DMS114 treated with DMSO at 0.1 percent for 48 hours (cell line): ENCODE measurements around the gene SHTN1.

Experiments
- DNase-seq: peaks from one replicate; lab custom pipeline; 2025; ENCODE audit not compliant: unreplicated experiment; lab: John Stamatoyannopoulos, UW

SHTN1 gene

DNA sequence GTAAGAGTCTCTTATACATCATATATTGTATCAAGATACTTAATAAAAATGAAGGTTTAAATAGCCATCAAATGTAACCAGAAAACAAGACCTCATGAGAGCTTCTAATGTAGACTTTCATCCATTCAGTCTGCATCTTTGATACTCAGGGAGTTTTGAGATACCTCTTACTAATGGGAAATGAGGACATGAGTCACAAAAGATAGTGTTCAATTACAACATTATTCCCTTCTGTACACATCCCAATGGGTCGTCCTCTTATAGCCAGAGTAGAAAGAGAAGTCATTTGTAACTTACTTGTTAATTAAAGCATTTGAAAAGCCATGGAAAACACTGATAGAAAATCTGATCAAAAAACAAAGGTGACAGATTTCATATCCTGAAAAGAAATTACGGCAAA is 19.4 kb downstream of the SHTN1 start:
- no peak for DNase-seq

DNA sequence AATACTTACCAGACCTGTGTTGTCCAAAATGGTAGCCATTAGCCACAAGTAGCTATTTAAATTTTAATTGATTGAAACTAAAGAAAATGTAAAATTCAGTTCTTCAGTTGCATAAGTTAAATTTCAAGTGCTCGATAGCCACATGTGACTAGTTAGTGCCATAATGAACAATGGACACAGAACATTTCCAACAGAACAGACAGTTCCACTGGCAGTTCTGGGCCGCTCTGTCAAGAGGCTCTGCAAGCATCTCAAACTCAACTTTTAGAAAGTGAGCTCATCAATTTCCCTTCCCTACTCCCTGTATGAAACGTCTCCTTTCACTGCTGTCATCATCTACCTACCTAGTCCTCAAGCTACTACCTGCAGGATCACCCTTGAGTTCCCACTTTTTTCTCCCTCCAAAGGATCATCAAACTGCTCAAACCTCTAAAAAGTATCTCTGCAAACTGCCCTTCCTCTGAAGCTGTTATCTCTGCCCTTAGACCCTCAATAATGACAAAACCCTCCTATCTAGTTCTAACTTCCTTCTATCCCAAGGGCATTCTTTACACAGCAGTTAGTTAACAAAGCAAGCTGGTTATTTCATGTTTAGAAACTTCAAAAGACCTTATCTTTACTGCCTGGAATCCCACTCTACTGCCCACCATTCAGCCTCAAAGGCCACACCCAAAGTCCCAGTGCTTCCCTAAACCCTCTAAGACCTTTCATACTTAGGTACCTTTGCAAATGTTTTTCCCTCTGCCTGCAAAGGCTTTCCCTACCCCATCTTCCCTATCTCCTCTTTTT is 20.6 kb downstream of the SHTN1 start:
- no peak for DNase-seq

DNA sequence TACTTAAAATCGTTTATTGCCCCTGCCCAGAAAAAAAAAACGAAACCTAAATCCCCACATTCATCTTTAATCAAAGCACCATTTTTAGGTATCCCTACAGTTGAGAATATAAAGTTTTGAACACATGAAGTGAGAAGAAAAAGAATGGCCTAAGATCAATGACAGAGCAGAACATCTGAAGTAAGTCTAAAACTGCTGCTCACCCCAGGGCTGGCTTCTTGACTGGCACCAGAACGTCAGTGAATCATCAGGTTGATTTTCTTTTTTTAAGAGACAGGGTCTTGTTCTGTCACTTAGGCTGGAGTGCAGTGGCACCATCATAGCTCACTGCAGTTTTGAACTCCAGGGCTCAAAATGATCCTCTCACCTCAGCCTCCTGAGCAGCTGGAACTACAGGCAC is 24.9 kb downstream of the SHTN1 start:
- no peak for DNase-seq

DNA sequence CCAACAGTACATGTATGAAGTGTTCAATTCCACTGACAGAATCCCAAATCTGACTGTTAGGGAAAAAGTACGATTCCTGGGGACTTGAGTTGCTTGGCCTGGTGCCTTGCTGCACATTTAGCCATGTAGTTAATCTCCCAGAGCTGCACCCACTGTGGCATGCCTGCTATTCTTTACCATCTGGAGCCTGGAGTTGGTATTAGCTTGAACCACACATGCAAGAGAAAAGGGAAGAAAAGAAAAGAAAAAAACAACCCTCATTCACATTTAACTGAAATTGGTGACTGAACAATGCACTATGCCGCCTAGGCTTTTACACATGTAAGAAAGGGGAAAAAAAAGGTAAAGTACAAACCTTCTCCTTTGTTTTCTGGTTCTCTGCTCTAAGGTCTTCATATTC is 26.1 kb downstream of the SHTN1 start:
- DNase-seq, result no peak

DNA sequence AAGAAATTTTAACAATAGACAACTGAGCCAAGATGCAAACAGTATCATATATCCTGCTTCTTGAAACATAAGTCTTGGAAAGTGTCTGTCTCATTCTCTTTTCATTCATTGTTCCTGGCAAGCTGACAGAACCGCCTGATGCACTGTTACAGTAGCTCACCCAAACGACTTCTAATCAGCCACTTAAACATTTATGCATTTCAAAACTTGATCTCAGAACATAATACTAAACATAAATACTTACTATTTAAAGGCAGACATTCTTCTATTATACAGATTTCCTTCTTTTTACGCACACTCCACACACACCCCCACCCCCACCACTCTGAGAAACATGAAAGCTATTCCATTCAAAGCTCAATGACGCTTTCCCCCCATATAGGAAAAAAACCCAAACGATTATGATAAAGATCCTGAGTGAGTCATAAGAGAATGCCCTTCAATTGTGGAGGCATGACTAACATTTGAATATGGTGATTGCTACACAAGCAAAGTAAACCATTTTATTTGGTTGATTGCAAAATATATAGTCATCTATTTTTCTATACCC is 30.5 kb downstream of the SHTN1 start:
- no peak for DNase-seq

DNA sequence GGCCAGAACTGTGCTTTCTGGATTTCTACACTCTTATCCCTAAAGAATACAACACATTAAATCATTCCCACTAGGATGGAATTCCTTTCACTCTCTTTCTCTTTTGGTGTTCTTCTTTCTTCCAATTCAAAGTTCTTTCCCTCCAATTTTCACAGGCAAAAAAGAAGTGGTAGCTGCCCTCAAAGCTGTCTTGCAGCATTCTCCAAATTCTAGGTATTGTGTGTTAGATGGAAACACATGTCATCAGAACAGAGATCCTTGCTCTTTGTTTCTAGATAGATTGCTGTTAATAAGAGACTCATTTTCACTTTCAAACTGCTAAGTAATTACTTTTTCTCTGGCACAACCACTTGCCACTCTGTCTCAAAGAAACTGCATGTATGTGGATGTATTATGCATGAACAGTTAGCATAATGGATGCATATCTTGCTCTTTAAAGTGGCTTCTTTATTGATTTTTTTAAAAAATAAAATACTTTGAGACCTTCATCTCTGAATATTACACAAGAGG is 31.0 kb downstream of the SHTN1 start:
- no peak for DNase-seq

DNA sequence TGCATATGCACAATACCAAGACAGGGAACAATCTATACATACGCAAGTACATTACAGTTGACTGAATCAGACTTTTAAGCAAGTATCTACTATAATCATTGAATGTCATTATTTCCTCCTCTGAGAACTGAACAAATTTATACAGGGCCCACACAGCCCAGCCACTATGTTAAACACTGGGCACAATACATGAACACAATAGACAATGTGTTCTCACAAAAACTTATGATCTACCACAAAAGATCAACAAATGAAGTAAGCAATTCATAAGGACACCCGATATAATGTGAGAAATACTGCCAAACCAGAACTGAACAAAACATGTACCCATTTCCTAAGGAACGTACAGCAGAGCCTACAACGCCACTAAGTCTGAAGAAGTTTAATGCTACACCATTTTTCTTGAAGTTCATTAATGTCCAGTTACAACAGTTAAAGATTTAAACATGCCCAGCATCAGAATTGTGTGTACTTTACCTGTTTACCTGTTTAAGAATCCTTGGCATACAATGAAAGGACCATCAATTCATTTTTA is 31.5 kb downstream of the SHTN1 start:
- DNase-seq, result no peak

DNA sequence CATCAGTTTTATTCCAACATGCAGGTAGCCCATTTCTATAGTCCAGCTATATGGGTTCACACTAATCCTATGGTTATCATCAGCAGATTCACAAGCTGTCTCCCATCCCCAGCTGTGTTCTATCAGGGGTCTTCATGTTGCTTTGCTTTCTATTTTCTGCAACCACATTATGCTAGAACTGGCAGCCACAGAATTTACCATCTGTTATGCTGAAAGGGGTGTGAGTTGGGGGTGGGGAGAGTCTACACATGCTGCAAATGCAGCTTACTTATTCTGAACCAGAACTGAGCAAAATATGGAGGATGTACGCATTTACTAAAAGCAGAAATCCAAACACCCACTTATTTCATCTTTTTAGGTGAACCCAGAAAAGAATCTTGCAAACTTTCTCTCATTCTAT is 32.9 kb downstream of the SHTN1 start:
- no peak for DNase-seq

DNA sequence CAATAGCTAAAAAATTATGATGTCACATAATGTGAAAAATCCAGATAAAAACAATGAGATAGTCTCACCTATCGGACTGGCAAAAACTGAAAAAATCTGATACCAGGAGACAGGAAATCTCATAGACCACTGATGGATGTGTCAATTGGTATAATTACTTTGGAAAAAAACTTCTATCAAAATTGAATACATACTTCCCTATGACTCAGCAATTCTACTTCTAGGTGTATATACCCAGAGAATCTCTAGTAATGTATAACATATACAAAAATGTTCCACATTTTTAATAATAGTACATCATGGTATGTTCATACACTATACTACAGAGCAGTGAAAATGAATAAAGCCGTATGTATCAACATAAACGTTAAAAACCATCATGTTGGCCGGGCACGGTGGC is 34.9 kb downstream of the SHTN1 start:
- no peak for DNase-seq

DNA sequence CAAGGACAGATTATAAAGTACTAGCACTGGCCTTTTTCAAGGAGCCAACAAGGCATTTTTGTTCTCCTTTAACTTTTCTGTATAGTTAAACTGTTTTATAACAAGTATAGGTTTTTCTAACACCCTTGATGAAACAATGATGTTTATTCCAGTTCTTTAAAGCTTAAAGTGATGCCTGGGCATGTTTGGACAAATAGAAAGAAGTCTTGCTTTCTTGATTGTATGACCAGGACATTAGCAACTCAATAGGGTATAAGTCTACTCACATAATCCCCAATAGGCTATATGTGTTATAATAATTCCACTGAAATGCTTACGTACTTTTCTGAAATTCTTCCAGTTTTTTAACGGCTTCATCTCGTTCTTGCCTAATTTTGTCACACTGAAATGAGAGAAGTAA is 36.7 kb downstream of the SHTN1 start:
- no peak for DNase-seq

DNA sequence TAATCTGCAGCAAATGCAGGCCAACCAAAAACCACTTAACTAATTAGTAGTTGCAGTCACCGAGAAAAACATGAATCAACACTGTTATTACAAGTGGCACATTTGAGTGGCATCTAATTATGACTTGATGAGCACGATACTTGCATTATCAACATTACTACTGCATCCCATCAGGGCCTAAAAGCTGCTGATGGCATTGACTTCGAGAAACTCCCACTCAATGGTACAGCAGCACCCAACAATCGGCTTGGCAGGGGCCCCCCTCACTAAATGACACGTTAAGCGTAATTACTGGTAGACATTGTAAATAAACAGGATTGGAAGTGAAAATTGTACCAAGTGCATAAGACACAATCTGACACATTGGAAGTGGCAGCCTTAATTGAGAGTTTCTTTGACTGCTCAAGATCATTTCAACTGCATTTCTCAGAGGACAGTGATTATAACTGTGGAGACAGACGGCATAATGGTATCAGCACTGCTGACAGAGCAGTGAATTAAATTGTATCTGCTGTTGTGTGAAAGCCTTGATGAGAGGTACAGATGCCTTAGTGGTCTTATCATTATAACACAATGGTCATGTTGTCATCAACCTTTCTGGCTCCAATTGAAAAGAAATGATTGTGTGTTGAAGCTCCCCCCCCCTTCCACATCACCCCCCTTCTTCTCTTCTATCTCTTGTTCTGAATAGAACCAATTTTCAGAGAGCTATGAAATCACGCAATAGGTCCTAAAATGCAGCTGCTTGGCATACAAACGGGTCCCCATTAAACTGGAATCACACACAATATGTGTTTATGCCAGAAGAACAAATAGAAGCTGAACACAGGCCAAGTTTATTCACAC is 43.4 kb downstream of the SHTN1 start:
- DNase-seq, result no peak

DNA sequence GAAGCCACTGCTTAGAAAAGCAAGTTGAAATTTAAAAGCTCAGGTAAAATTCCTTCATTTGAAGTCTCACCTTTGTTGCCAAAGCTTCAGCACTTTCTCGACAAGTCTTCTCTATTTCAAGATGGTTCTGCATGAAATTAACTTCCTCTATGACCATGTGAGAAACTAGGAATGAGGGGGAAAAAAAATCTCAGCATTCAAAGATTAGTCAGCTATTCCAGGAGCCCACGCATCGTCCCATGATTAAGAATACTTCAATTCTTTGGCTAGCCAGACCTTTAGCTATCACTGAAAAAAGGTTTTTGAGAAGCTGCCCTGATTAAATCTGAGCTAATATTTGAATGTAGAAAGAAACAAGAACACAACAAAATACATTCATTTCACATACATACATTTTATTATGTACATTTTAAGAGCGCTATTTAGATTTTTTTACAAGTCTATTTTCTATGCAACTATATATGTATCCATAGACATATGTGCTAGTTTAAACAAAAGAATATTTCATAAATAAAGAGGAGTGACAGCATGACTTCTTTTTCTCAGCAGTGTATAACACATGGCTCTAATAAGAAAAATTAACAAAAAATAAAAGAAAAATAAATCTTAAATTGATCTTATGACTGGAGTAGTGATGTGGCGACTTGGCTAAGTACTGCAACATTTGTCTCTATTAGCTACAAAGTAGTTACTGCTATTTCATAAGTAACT is 44.8 kb downstream of the SHTN1 start:
- no peak for DNase-seq

DNA sequence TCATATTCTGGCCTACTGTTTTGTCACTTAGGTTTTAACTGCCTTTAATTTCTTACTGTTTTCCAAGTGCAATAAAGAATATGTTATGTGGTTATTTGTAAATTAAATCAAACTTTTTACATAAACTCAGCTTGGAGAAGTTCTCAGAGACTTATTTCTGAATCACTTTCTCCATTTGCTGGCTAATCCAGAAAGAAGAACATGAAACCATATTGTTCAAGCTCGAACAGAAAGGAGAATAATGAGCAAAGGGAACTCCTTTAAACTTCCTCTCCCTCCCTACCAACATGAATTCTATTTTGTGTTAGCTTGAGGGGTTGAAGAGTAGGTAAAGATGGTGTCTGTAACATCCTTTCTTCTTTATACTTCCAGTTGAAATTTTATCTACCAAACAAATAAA is 52.3 kb downstream of the SHTN1 start:
- DNase-seq, result no peak

DNA sequence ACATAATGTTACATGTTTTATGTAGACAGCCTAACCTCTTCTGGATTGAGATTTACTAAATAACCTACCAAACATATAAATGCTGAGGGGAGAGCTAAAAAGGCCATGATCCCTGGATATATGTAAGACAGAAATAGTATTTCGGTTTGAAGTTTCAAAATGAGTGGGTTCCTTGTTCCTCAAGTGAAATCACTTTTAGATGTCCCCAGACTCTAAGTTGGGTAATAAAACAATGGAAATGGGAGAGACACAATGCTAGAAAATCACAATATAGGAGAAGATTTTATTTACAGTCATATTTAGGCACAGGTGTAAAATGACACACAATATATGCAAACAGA is 56.5 kb downstream of the SHTN1 start:
- no peak for DNase-seq

DNA sequence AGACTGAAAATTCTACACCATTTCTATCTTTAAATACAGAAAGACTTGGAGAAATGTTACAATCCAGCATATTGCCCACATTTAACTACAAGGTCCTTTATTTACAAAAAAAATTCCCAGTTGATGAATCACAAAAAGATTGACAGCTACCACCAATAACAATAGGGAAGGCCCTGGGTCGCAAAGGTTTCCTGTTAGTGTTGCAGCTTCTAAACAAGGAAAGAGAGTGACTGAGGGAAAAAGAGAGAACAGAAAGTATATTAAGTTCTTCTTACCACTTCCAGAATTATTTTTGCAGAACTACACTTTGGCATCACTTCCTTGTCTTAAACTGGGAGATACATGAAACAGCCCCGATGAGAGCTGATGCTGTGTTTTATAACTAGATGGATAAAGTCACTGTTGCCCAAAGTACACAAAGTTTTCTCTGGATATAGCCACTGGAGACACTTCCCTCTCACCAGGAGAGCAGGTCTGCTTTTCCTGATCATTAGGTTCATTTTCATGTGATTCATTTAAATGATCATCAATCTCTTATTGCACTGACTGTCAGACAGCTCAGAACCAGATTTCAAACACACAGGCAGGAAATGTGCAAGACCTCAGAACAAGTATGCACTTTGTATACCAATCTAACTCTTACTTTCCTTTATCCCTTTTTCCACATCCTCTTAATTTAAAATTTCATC is 57.0 kb downstream of the SHTN1 start:
- DNase-seq, result no peak

DNA sequence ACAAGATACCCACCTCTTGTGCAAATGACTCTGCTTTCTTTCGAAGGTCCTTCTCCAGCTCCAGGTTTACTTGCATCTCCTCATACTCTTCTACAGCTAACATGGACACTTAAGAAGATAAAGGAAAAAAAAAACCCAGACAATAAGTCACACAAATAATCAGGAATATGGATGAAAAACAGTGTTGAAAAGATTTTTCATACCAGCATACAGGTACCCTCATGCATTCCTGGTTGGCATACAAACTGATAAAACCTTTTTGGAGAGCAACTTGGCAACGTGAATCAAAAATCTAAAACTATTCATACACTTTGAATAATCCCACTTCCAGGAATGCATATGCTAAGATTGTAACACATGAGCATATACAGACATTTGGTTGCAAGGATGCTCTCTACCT is 60.1 kb downstream of the SHTN1 start:
- no peak for DNase-seq

DNA sequence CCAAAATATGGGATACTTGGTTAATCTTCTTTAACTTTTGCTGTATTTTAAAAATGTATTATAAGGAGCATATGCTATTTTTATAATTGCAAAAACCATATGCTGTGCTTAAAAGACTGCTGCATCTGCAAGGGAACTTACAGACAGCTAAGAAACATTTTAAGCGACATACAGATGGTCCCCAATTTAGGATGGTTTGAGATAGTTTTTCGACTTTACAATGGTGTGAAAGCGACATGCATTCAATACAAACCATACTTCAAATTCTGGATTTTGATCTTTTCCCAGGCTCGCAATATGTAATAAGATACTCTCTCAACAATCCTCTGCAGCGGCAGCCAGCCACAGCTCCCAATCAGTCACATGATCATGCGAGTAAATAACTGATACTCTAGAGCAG is 73.2 kb downstream of the SHTN1 start:
- no peak for DNase-seq

DNA sequence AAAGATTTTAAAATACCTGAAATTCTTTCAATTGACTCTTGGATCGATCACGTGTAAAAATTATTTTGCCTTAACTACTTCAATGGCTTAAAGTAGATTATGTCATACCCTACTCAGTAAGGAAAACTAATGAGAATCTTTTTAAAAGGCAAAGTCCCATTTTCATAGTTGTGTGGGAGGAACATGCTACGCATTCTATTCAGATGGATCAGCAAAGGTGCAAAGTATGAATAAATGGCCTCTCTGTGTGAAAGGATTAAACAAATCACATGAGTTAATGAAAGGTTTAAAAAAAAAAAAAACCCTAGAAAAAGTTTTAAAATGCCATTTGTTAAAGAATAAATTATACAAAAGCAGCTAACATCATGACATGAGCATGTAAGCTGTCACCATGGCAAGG is 78.6 kb downstream of the SHTN1 start:
- no peak for DNase-seq

DNA sequence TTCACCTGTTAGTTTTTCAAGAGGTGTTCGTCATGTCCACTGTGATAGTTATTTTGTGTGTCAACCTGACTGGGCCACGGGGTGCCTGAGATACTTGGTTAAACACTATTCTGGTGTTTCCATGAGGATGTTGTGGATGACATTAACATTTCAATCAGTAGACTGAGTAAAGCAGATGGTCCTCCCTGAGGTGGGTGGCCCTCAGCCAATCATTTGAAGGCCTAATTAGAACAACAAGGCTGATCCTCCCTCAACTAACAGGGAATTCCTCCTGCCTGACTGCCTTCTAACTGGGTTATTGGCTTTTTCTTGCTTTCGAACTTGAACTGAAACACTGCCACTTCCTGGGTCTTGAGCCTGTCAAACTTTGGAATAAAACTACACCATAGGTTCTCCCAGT is 79.9 kb downstream of the SHTN1 start:
- no peak for DNase-seq

DNA sequence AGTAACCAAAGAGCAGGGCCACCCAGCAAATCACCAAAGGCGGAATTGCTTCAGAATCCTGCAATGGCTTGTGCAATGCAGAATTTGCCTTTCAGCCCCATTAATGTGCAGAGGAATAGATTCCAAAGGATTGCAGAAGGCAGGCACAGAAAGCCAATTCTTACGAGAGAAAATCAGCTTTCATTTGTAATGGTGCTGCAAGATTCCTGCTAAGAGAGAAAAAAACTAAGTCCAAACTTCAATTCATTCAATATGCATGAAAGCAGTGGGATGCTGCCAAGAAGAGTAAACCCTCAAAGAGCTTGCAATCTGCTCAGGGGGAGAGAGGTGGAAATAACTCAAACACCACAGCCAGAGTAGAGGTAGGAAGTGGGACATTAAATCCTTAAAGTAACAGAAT is 85.3 kb downstream of the SHTN1 start:
- DNase-seq, result no peak

DNA sequence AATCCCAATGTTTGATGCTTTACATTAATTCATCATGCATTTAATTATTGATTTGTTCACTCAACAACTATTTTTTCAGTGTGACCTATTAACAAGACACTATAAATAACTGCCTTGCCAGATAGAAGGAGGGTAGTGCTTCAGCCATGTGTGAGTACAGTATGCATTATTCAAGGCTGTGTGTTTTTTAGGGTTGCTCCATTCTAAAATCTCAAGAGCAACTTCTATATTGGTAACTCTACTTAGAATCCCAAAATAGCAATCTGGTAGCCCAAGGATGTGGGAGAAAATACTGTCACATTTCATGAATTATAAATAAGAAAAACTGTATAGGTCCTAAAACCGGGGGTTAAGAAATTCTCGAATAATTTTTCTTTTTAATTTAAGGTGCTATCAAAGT is 85.8 kb downstream of the SHTN1 start:
- no peak for DNase-seq
